CD14-positive monocyte (primary cell): Measurements from ENCODE around the gene ERG. TPM values are rescaled to one million over a fixed set of nuclear protein-coding genes. Genes with fewer than 3 reads are reported as not detected.

Experiments used
- DNase-seq, 3 donors: peaks; one replicate each; pipeline ENCODE4 v3.0.0-alpha.2; 2011 to 2022
- H2AFZ ChIP-seq: 2 replicates; pipeline ENCODE4 v1.6.0; 2012; ENCODE audit warnings: mild to moderate bottlenecking, low read depth, low read length, inconsistent platforms; ENCODE audit not compliant: insufficient read depth, poor library complexity, severe bottlenecking
- H3K27ac ChIP-seq, 2 donors: 1 replicate in 1 of 2; 2 replicates in 1 of 2; pipeline ENCODE4 v1.5.1; 2012 to 2013; ENCODE audit warnings: low read length in 2 of 2, control low read depth in 1 of 2, inconsistent platforms in 1 of 2, low read depth in 1 of 2, mild to moderate bottlenecking in 1 of 2
- H3K27me3 ChIP-seq, 2 donors: one replicate each; pipeline versions ENCODE4 v1.6.0 to v1.6.1; 2011 to 2013; ENCODE audit warnings: low read length in 2 of 2; ENCODE audit not compliant: control insufficient read depth in 2 of 2, insufficient read depth in 2 of 2
- H3K36me3 ChIP-seq, 2 donors: replicated peaks in 1 of 2; 1 replicate in 1 of 2; 2 replicates in 1 of 2; pipeline versions ENCODE4 v1.5.1 to v1.6.1; 2012 to 2013; ENCODE audit warnings: low read length in 2 of 2, control low read depth in 1 of 2, inconsistent platforms in 1 of 2, mild to moderate bottlenecking in 1 of 2; ENCODE audit not compliant: insufficient read depth in 2 of 2, control insufficient read depth in 1 of 2
- H3K4me1 ChIP-seq, 2 donors: 1 replicate in 1 of 2; 2 replicates in 1 of 2; pipeline versions ENCODE4 v1.5.1 to v1.6.1; 2012 to 2013; ENCODE audit warnings: low read length in 2 of 2, control low read depth in 1 of 2, inconsistent platforms in 1 of 2, mild to moderate bottlenecking in 1 of 2, moderate library complexity in 1 of 2; ENCODE audit not compliant: insufficient read depth in 2 of 2, control insufficient read depth in 1 of 2
- H3K4me2 ChIP-seq: replicated peaks from 2 replicates; pipeline ENCODE3; 2012; ENCODE audit warnings: low read length, moderate library complexity, mild to moderate bottlenecking; ENCODE audit not compliant: poor library complexity, severe bottlenecking; ENCODE audit errors: extremely low read depth
- H3K4me3 ChIP-seq, 3 experiments: fragments of 200-600 bp in 1 of 3; sonication (generic) in 1 of 3; replicated peaks in 1 of 3; 1 replicate in 2 of 3; 2 replicates in 1 of 3; pipeline ENCODE4 v1.5.1; 2011 to 2013; ENCODE audit warnings: low read length in 3 of 3, mild to moderate bottlenecking in 3 of 3, control low read depth in 2 of 3, low read depth in 2 of 3, inconsistent platforms in 1 of 3, moderate library complexity in 1 of 3
- H3K79me2 ChIP-seq: 2 replicates; pipeline ENCODE4 v1.6.0; 2012; ENCODE audit warnings: mild to moderate bottlenecking, control low read depth, inconsistent platforms, low read length, moderate library complexity; ENCODE audit not compliant: insufficient read depth
- H3K9ac ChIP-seq: 2 replicates; pipeline ENCODE4 v1.6.0; 2017; ENCODE audit warnings: low read length, mild to moderate bottlenecking; ENCODE audit not compliant: insufficient read depth, poor library complexity, severe bottlenecking
- H3K9me3 ChIP-seq, 2 donors: replicated peaks in 1 of 2; 1 replicate in 1 of 2; 2 replicates in 1 of 2; pipeline versions ENCODE4 v1.5.1 to v1.6.1; 2012 to 2013; ENCODE audit warnings: low read length in 2 of 2, control low read depth in 1 of 2; ENCODE audit not compliant: control insufficient read depth in 1 of 2, insufficient read depth in 1 of 2
- H4K20me1 ChIP-seq: 2 replicates; pipeline ENCODE4 v1.6.0; 2012; ENCODE audit warnings: mild to moderate bottlenecking, low read length, control low read depth, moderate library complexity; ENCODE audit not compliant: insufficient read depth
- H3K27ac Mint-ChIP-seq, 7 donors: one replicate each; pipeline ENCODE4 v1.8.0; 2020; ENCODE audit warnings: mild to moderate bottlenecking in 7 of 7, mixed read lengths in 7 of 7, moderate library complexity in 6 of 7, inconsistent platforms in 2 of 7
- H3K27me3 Mint-ChIP-seq, 3 donors: one replicate each; pipeline ENCODE4 v1.8.0; 2021 to 2022; ENCODE audit warnings: low read depth in 3 of 3, mild to moderate bottlenecking in 3 of 3, mixed read lengths in 3 of 3, moderate library complexity in 3 of 3, inconsistent platforms in 1 of 3
- H3K36me3 Mint-ChIP-seq, 2 donors: one replicate each; pipeline ENCODE4 v1.8.0; 2020; ENCODE audit warnings: mixed read lengths in 2 of 2, inconsistent platforms in 1 of 2, mild to moderate bottlenecking in 1 of 2
- H3K4me1 Mint-ChIP-seq: one replicate; pipeline ENCODE4 v1.8.0; 2020; ENCODE audit warnings: mild to moderate bottlenecking, mixed read lengths
- H3K4me3 Mint-ChIP-seq, 2 donors: one replicate each; pipeline ENCODE4 v1.8.0; 2020; ENCODE audit warnings: mild to moderate bottlenecking in 2 of 2, mixed read lengths in 2 of 2, moderate library complexity in 1 of 2
- H3K9me3 Mint-ChIP-seq, 7 donors: one replicate each; pipeline ENCODE4 v1.8.0; 2020 to 2022; ENCODE audit warnings: mixed read lengths in 7 of 7, mild to moderate bottlenecking in 6 of 7, moderate library complexity in 6 of 7, inconsistent platforms in 2 of 7
- CTCF ChIP-seq: fragments of 200-600 bp; IDR thresholded peaks from one replicate; pipeline ENCODE4 v1.8.0; 2022; ENCODE audit warnings: antibody characterized with exemption, mild to moderate bottlenecking
- WGBS: methylation state at CpG from one replicate; pipeline ENCODE4 v1.1.5; 2013; ENCODE audit warnings: missing lambda C conversion rate; ENCODE audit not compliant: insufficient coverage; 5-methylcytosine and 5-hydroxymethylcytosine counted together
- intact Hi-C, 2 donors: fragments of 100-400 bp; cut with micrococcal nuclease; formaldehyde crosslinking; loops; one replicate each; pipeline versions ENCODE4 v1.15.0 to v1.15.1; 2023
- polyA plus RNA-seq, 3 donors: library from polyadenylated mRNA; depleted of rRNA in 1 of 3; unstranded in 2 of 3; stranded (reverse) in 1 of 3; fragments of 300-500 nt in 2 of 3; fragments of >200 nt in 1 of 3; fragmentation: Illumina TruSeq in 2 of 3; gene quantifications; 1 replicate in 2 of 3; 2 replicates in 1 of 3; pipeline ENCODE4 v1.2.3, GENCODE V29; 2012 to 2021

Gene ERG
- polyA plus RNA-seq, 3 donors, result 0.16 to 0.22 TPM; not detected in 1

GRCh38 chr21:38377165-38378088 lies 120.8 kb downstream of the ERG start:
- Histone ChIP-seq H3K4me1 (peaks cover 8 to 16% of the 10 kb centered on the region in 2 donors), H3K9me3 (no peaks in the 10 kb centered on the region), H3K9ac (no peak overlapping the region), H3K4me2 (peak overlapping the region; percentile 82), H3K27me3 (no peaks in the 10 kb centered on the region), H2AFZ (peak overlapping the region; percentile 100), H3K79me2 (no peaks in the 10 kb centered on the region), H4K20me1 (no peaks in the 10 kb centered on the region), H3K27ac (no peak overlapping the region), H3K36me3 (no peaks in the 10 kb centered on the region), H3K4me3 (peak overlapping the region in 1 of 3 experiments; percentile 93)
- no peaks in the 10 kb centered on the region for H3K27me3 Mint-ChIP-seq
- H3K27ac Mint-ChIP-seq, result no peak overlapping the region
- no peak for TF ChIP-seq CTCF
- peaks cover 26% of the 10 kb centered on the region for H3K4me1 Mint-ChIP-seq
- WGBS, result no CpG with 5 or more reads among the region's 5 CpGs
- intact Hi-C loops, result no loop called here
- no peak for DNase-seq
- H3K9me3 Mint-ChIP-seq, result peaks cover 3 to 12% (median 4%) of the 10 kb centered on the region in 7 donors
- peak overlapping the region in 1 of 2 donors; percentile 86 for H3K4me3 Mint-ChIP-seq
- H3K36me3 Mint-ChIP-seq, result no peaks in the 10 kb centered on the region

GRCh38 chr21:38376693-38377092 lies 121.6 kb downstream of the ERG start:
- TF ChIP-seq CTCF, result no peak
- Mint-ChIP-seq H3K4me3 (peak overlapping the region; percentile 86 to 97), H3K36me3 (no peaks in the 10 kb centered on the region), H3K4me1 (peaks cover 26% of the 10 kb centered on the region), H3K27ac (peak overlapping the region in 5 of 7 donors; percentile 43 to 84 (median 62)), H3K9me3 (peaks cover 3 to 14% (median 6%) of the 10 kb centered on the region in 7 donors), H3K27me3 (peaks cover 0 to 1% (median 0%) of the 10 kb centered on the region in 3 donors)
- Histone ChIP-seq H3K79me2 (no peaks in the 10 kb centered on the region), H3K9me3 (no peaks in the 10 kb centered on the region), H3K27me3 (no peaks in the 10 kb centered on the region), H3K36me3 (no peaks in the 10 kb centered on the region), H3K4me2 (peak overlapping the region; percentile 82), H3K9ac (peak overlapping the region; percentile 57), H3K27ac (peak overlapping the region in 1 of 2 donors; percentile 57), H2AFZ (peak overlapping the region; percentile 100), H3K4me3 (peak overlapping the region; percentile 56 to 93 (median 71)), H4K20me1 (no peaks in the 10 kb centered on the region), H3K4me1 (peaks cover 8 to 16% of the 10 kb centered on the region in 2 donors)
- no peak for DNase-seq
- 0% methylated on average over 8 of the region's 12 CpGs for WGBS
- intact Hi-C loops, result no loop called here
